Endodermal cell (in vitro differentiated cells): ENCODE data around the gene PADI2. TPM values are rescaled to one million over a fixed set of nuclear protein-coding genes. Genes with fewer than 3 reads are reported as not detected.
A peak's percentile ranks its signal among the peaks of the same experiment; 100 is the strongest.

Experiments used
- DNase-seq: peaks from one replicate; pipeline ENCODE4 v3.0.0-alpha.2; 2017
- H3K27ac ChIP-seq: 2 replicates; pipeline ENCODE4 v1.5.1; 2013; ENCODE audit warnings: mild to moderate bottlenecking, low read depth, low read length, moderate library complexity
- H3K27me3 ChIP-seq: 2 replicates; pipeline ENCODE4 v1.6.1; 2013; ENCODE audit warnings: mild to moderate bottlenecking, low read length, moderate library complexity; ENCODE audit not compliant: insufficient read depth, control insufficient read depth, poor library complexity, severe bottlenecking
- H3K36me3 ChIP-seq: 2 replicates; pipeline ENCODE4 v1.7.0; 2013; ENCODE audit warnings: mild to moderate bottlenecking, low read length, moderate library complexity; ENCODE audit not compliant: control insufficient read depth, insufficient read depth
- H3K4me1 ChIP-seq: one replicate; pipeline ENCODE4 v1.7.0; 2013; ENCODE audit warnings: low read length; ENCODE audit not compliant: control insufficient read depth, insufficient read depth
- H3K4me3 ChIP-seq: 2 replicates; pipeline ENCODE4 v1.5.1; 2013; ENCODE audit warnings: mild to moderate bottlenecking, low read length, moderate library complexity
- H3K9ac ChIP-seq: 2 replicates; pipeline ENCODE4 v1.6.1; 2013; ENCODE audit warnings: mild to moderate bottlenecking, low read length, moderate library complexity; ENCODE audit not compliant: poor library complexity, severe bottlenecking; ENCODE audit errors: extremely low read depth
- H3K9me3 ChIP-seq: 2 replicates; pipeline ENCODE4 v1.6.1; 2013; ENCODE audit warnings: mild to moderate bottlenecking, low read length, moderate library complexity; ENCODE audit not compliant: control insufficient read depth
- H3K27ac Mint-ChIP-seq: 2 replicates; pipeline ENCODE4 v1.8.0; 2020; ENCODE audit warnings: mixed read lengths
- H3K27me3 Mint-ChIP-seq: 2 replicates; pipeline ENCODE4 v1.8.0; 2021; ENCODE audit warnings: mild to moderate bottlenecking, mixed read lengths; ENCODE audit not compliant: insufficient read depth
- H3K36me3 Mint-ChIP-seq: 2 replicates; pipeline ENCODE4 v1.8.0; 2020; ENCODE audit warnings: low read depth, mixed read lengths
- H3K4me1 Mint-ChIP-seq: 2 replicates; pipeline ENCODE4 v1.8.0; 2020; ENCODE audit warnings: mixed read lengths
- H3K4me3 Mint-ChIP-seq: 2 replicates; pipeline ENCODE4 v1.8.0; 2020; ENCODE audit warnings: mild to moderate bottlenecking, moderate library complexity, mixed read lengths
- H3K9me3 Mint-ChIP-seq: 2 replicates; pipeline ENCODE4 v1.8.0; 2020; ENCODE audit warnings: mild to moderate bottlenecking, mixed read lengths
- WGBS, 2 experiments: methylation state at CpG; one replicate each; pipeline versions ENCODE4 v1.1.5 to v1.1.7; 2013; ENCODE audit warnings: missing lambda C conversion rate in 2 of 2, mixed read lengths in 1 of 2; ENCODE audit not compliant: insufficient coverage in 1 of 2, insufficient read length in 1 of 2; 5-methylcytosine and 5-hydroxymethylcytosine counted together
- total RNA-seq, 2 donors: library from RNA; stranded (reverse); fragmentation: NEBNext Ultra II Directional in 1 of 2; extraction: Animal tissue kit (Norgen Biotek cat#: 25700) in 1 of 2; gene quantifications; 2 replicates in 1 of 2; 3 replicates in 1 of 2; pipeline ENCODE4 v1.2.1, GENCODE V29; 2021
- TF ChIP-seq, protein P1 (sequence below): fragments of 200-600 bp; sonication (generic); conservative IDR thresholded peaks from 2 replicates; pipeline ENCODE4 v1.5.0; 2021; ENCODE audit warnings: antibody characterized with exemption, mild to moderate bottlenecking

Gene PADI2
- total RNA-seq, 2 donors from 2014 or later: 2.0 to 2.7 TPM

GRCh38 chr1:17167041-17167785 lies 48.0 kb upstream of the PADI2 start:
- no peaks in the 10 kb centered on the region for H3K36me3 ChIP-seq
- no peak overlapping the region for H3K27ac ChIP-seq

GRCh38 chr1:17165823-17166222 lies 46.6 kb upstream of the PADI2 start:
- Histone ChIP-seq H3K9me3 (no peaks in the 10 kb centered on the region), H3K4me3 (no peak overlapping the region), H3K27me3 (no peaks in the 10 kb centered on the region), H3K9ac (no peak overlapping the region), H3K27ac (no peak overlapping the region), H3K4me1 (no peaks in the 10 kb centered on the region), H3K36me3 (no peaks in the 10 kb centered on the region)
- Mint-ChIP-seq H3K4me1 (no peaks in the 10 kb centered on the region), H3K9me3 (peaks cover 3% of the 10 kb centered on the region), H3K27ac (no peak overlapping the region), H3K4me3 (no peak overlapping the region), H3K27me3 (peaks cover 7% of the 10 kb centered on the region), H3K36me3 (no peaks in the 10 kb centered on the region)
- DNase-seq: no peak
- WGBS, 2 experiments: 67 to 100% methylated on average over 1 of the region's 1 CpG
- TF ChIP-seq, protein P1, sequence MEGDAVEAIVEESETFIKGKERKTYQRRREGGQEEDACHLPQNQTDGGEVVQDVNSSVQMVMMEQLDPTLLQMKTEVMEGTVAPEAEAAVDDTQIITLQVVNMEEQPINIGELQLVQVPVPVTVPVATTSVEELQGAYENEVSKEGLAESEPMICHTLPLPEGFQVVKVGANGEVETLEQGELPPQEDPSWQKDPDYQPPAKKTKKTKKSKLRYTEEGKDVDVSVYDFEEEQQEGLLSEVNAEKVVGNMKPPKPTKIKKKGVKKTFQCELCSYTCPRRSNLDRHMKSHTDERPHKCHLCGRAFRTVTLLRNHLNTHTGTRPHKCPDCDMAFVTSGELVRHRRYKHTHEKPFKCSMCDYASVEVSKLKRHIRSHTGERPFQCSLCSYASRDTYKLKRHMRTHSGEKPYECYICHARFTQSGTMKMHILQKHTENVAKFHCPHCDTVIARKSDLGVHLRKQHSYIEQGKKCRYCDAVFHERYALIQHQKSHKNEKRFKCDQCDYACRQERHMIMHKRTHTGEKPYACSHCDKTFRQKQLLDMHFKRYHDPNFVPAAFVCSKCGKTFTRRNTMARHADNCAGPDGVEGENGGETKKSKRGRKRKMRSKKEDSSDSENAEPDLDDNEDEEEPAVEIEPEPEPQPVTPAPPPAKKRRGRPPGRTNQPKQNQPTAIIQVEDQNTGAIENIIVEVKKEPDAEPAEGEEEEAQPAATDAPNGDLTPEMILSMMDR: no peak

More at GRCh38 chr1:17167041-17167785, 48.0 kb upstream of the PADI2 start:
- TF ChIP-seq, protein P1: no peak
- H3K9me3 ChIP-seq: no peaks in the 10 kb centered on the region
- no peaks in the 10 kb centered on the region for H3K4me1 ChIP-seq
- no peaks in the 10 kb centered on the region for H3K9me3 Mint-ChIP-seq
- no peak overlapping the region for H3K27ac Mint-ChIP-seq
- H3K4me3 Mint-ChIP-seq: no peak overlapping the region
- peak; percentile 65 for DNase-seq
- H3K9ac ChIP-seq: no peak overlapping the region
- peaks cover 7% of the 10 kb centered on the region for H3K27me3 Mint-ChIP-seq
- 23 to 60% methylated on average over 1 to 4 of the region's 4 CpGs for WGBS, 2 experiments
- no peaks in the 10 kb centered on the region for H3K36me3 Mint-ChIP-seq
- no peak overlapping the region for H3K4me3 ChIP-seq
- H3K4me1 Mint-ChIP-seq: no peaks in the 10 kb centered on the region
- no peaks in the 10 kb centered on the region for H3K27me3 ChIP-seq

DNA sequence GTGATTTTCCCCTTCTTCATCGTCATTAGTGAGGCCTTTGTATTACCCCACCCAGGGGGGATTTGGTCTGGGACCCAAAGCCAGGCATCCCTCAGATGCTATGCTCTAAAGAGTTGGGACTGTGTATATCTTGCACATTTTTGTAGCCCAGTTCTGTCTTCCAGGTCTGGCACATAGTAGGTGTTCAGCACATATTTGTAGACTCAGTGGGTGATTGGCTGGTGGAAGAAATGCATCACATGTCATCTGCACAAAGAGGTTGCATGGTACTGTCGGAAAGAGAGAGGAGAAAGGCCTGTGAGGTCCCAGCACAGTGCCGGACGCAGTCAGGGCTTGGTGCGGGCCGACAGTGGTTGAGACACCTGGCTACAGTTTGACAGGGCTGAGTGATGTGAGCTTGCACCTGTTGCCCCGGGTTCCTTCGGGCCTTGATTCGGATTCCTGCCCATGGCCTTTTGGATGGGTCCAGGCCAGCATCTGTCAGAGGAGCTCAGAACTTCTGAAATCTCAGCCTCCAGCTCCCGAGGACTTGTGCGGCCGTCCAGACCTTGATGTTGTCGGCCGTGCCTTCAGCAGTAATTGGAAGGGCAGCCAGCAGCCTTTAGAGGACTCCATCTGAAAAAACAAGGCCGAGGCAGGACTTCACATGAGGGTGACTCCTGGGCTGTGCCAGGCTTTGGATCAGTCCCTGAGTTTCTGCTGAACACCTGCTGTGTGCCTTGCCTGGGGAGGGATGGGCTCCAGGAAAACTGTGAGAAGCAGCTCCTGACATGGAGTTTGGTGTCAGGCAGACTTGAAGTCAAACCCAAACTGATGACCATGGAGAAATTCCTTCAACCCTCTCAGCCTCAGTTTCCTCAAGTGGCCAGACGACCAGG lies 44.8 kb upstream of the PADI2 start:
- no peak overlapping the region for H3K27ac ChIP-seq

More for the DNA sequence above, 44.8 kb upstream of the PADI2 start:
- Histone ChIP-seq H3K9ac (no peak overlapping the region), H3K4me1 (no peaks in the 10 kb centered on the region), H3K9me3 (no peaks in the 10 kb centered on the region), H3K27me3 (no peaks in the 10 kb centered on the region), H3K4me3 (no peak overlapping the region), H3K36me3 (no peaks in the 10 kb centered on the region)
- TF ChIP-seq, protein P1: no peak
- H3K27ac Mint-ChIP-seq: no peak overlapping the region
- peaks cover 4% of the 10 kb centered on the region for H3K4me1 Mint-ChIP-seq
- H3K27me3 Mint-ChIP-seq: peaks cover 7% of the 10 kb centered on the region
- DNase-seq: no peak
- 90 to 91% methylated on average over 8 to 16 of the region's 16 CpGs for WGBS, 2 experiments
- no peak overlapping the region for H3K4me3 Mint-ChIP-seq
- H3K36me3 Mint-ChIP-seq: no peaks in the 10 kb centered on the region
- peaks cover 3% of the 10 kb centered on the region for H3K9me3 Mint-ChIP-seq
